Stimulated activated CD4-positive, alpha-beta T cell treated with anti-CD3 and anti-CD28 coated beads, Interleukin-1b, Interleukin-23, amount 100 ng/mL, for 48 hours (primary cell): ENCODE measurements around the gene SGMS1.
A peak's percentile ranks its signal among the peaks of the same experiment; 100 is the strongest.
"Not testable (repeated sequence)": the region's sequence is repeated elsewhere in the genome, so short reads cannot be mapped to it uniquely, and the experiment has no call there.

Experiments used
- DNase-seq: peaks from one replicate; pipeline ENCODE4 v3.0.0-alpha.2; 2020

SGMS1 gene

DNA sequence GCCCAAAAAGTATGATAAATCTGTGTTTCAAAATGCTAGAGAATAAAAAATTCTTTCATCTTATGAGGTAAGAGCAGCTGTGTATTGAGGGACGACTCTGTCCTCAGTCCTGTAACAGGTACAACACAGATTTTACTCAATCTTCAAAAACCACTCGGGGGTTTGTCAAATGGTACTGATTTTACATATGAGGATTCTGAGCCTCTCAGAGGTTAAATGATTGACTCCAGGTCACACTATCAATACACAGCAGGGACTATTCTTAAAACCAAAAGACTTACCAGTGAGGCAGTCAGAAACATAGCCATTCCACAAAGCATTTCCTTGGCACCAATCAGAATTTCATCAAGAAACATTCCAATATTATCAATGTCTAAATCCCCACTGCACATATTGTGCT, 95.5 kb downstream of the SGMS1 start:
- DNase-seq: no peak

DNA sequence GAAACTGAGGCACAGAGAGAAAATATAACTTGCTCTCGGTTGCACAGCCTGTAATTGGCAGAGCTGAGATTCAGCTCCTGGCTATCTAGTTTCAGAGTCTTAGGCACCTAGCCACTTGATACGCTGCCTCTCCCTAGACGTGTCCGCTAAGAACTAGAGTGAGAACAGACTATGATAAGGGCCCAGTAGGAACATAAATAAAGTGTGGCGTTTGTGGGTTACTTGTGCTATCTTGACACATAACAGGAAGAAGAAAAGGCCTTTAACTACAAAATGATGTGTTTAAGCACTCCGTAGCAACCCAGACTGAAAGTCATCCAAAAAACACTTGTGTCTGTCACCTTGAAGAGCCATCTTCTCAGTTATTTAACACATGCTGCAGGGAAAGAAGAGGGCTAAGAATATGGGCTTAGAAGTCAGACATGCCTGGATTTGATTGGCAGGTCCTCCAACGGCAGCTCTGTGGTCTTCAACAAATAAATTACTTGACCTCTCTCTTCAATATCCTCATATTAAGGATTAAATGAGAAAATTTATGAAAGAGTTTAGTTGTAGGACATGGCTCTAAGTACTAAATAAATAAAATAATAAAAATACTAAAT, 96.2 kb downstream of the SGMS1 start:
- peak; percentile 7 for DNase-seq

DNA sequence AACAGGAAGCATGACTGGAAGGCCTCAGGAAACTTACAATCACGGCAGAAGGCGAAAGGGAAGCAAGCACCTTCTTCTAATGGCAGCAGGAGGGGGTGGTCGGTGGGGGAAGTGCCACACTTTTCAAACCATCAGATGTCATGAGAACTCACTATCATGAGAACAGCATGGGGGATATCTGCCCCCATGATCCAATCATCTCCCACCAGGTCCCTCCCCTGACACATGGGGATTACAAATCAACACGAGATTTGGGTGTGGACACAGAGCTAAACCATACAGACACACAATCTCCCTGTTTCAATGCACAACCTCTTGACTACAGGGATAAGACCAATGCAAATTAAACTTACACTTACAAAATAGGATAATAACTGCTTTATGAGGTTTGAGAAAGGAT, 97.6 kb downstream of the SGMS1 start:
- no peak for DNase-seq

DNA sequence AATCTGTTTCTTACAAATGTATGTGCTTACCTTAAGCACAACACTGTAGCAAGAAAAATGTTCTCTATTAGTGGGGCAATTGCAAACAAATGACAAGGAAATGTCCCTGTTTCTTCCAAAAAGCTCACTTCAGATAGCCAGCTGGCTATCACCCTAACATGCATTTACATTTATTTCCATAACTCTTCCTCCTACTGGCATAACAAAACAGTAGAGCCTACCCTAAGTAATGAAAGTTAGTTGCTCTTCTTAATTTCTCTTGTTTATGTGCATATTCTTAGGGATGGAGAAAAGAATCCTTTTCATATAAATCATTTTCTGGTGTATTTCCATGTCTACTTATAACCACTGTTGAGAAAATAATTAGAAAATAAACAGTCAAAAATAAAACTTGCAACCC, 100.4 kb downstream of the SGMS1 start:
- no peak for DNase-seq

DNA sequence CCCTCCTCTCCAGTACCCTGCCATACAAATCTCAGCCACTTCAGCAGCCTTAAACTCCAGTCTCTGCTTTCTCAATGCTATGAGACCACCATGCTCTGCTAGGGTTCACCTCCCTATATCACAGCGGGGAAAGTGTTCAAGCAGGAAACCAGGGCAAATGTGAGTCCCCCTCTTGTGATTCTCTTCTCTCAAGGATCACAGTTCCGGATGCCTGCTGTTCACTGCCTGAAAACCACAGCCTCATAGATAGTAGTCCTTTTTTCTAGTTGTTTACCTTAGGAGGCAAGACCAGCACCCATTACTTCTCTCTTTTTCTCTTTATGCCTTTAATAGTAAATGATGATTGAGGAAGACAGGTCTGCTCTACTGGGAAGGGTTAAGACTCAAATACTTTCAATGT, 100.8 kb downstream of the SGMS1 start:
- no peak for DNase-seq

DNA sequence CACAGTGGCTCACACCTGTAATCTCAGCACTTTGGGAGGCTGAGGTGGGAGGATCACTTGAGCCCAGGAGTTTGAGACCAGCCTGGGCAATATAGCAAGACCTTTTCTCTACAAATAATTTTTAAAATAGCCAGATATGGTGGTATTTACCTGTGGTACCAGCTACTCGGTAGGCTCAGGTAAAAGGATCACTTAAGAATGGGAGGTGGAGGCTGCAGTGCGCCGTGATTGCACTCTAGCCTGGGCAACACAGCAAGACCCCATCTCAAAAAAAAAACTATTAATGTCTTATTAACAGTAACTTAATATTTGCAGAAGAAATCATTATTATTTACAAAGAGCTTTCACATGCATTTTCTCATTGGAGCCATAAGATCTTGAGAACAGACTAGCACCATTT, 103.6 kb downstream of the SGMS1 start:
- no peak for DNase-seq

DNA sequence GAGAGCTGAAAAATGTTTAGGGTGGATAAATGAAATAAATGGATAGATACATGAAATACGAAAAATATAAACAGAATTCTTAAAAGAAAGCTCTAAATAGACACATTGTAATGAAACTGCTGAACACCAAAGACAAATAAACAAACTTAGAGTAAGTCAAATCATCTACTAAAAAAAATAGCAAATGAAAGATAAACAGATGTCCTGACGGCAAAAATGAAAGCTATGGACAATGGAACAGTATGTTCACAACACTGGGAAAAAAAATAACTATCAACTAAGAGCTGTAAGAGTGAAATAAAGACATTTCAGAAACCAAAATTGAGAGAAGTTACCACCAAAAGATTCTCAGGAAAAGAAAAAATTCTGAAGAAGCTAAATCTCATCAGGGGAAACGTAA, 106.1 kb downstream of the SGMS1 start:
- no peak for DNase-seq

DNA sequence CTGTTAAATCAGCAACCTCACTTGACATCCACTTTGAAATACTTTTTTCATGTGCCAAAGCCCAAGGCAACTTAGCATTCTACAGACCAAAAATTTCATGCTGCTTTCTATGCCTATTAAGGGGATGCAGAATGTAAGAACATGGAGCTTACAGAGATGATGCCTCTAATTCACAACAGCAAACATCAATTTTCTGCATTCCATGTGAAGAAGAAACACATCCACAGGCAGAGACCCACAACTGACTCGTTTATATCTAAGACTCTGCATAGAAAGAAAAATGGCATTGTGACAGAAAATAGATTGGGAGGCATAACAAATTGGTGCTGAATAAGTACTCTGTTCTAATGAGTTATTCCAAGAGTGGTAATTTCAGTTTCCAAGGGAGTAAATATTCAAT, 107.6 kb downstream of the SGMS1 start:
- no peak for DNase-seq

DNA sequence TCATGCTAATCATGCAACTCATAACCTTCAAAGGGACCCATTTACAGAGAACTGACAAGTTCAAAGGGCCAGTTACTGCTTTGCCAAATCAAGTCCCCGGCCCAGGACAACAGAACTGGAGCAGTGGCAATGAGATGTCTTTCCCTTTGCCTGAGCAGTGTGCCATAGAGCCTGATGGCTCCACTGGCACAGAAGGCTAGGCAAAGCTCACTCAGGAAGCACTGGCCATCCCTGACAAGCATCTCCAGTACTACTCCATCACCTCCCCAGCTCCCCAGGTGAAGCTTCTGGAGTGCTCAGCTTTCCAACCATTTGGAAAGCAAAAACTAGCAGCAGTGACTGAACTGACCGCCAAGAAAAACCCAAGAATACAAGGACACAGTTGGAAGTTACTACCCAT, 108.3 kb downstream of the SGMS1 start:
- DNase-seq: no peak

DNA sequence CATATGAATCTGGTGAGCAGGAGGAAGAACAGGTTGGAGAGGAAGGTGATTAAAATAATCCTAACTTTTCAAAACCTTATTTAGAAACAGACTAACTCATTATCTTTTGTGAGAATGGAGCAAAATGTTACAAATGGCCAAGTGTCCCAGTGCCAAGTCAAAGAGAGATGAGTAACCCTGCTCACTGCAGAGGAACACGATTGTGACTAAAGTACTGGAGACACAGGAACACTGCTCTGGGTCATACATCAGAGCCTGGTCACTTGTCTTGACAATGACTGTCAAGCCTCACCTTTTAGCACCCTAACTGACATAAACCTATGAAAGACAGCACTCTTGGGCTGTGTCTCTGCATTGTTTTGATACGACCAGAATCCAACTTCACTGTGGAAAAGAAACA, 108.8 kb downstream of the SGMS1 start:
- DNase-seq: no peak

DNA sequence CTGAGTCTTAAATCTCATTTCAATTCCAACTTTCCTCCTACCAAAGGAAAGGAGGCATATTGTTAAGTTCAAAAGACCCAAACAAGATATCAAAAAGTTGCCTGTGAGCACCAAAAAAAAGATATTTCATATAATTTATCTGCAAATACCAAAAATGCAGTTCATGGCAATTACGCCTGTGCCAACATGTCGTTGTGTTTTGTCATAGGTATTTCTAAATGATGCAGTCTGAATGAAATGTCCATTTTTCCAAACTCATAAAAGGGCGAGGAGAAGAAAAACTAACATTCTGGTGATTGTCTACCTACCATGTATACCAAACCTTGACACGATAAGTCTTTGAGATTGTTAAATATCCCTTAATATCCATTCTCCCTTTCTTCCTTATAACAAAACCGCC, 109.8 kb downstream of the SGMS1 start:
- DNase-seq: no peak

DNA sequence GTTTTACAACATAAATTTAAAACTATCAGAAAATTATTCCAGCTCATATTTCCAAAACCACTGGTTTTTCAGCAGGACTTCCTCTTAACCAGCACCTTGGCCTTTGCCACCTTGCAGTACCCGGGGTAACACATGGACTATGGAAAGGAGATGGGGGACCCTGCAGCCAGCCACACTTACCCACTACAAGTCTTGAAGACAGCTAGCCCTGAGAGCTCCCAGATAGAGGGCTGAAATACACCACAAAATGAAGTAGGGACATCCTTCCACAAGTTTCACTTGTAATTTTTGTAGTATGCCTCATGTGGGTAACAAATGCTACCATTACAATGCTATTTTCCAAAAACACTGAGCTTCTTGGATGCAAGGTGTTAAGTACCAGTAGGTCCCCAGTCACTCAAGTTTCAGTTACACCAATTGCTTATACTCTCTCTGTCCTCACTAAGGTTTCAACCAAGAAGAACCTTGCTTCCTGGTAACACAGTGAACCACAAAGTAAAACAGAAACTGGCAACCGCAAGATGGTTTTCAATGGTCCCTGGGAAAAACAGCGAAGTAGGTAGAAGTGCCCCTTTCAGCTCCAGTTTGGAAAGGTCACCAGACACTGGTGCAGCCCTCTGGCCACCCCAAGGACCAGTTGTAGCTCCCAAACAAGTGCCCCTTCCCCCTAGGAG, 110.9 kb downstream of the SGMS1 start:
- DNase-seq: peak; percentile 4

DNA sequence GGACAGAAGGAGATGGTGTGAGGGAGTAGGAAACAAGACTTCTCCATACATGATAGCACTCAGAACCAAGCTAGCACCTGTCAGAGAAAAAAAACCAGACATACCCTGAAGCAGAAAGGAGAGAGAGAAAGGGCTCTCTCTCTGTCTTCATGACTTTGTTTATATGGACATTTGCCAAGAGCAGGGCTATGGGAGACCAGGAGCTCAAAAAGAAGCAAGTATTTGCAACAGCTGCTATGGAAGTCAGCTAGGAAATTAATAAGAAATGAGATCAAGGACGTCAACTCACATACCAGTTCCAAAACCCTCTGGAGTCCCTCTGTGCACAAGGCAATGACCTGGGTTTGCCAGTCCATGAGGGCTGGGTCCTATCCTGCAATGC, 111.6 kb downstream of the SGMS1 start:
- DNase-seq: no peak

DNA sequence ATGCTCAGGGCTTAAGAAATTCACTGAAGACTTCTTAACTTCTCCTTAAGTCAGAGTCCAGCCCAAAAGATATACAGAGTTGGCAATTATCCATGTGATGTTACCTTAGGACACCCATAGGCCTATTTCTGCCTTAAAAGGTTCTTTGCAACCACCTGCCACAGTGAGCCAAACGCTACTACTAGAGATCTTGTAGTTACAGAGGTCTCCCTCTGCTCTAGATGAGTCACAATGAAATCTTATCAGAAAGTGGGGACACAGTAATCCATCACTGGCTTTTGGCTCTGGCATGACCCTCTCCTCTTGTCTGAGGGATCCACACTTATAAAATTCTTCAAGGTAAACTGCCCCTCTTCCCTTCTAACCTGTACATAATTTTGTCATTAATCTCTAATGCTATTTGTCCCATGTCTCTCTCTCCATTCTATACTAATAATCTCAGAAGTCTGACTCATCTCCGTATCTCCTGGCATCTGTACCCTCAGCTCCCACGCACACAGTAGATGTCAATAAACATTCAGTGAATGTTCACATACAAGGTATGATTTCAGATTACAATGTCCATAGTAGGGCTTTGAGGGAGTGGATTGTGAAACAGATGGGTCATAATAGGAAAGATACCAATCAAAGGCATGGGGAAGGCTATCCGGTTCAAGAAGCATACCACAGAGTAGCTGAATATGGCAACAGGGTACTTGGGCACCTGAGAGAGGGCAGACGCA, 112.1 kb downstream of the SGMS1 start:
- DNase-seq: peak; percentile 18

DNA sequence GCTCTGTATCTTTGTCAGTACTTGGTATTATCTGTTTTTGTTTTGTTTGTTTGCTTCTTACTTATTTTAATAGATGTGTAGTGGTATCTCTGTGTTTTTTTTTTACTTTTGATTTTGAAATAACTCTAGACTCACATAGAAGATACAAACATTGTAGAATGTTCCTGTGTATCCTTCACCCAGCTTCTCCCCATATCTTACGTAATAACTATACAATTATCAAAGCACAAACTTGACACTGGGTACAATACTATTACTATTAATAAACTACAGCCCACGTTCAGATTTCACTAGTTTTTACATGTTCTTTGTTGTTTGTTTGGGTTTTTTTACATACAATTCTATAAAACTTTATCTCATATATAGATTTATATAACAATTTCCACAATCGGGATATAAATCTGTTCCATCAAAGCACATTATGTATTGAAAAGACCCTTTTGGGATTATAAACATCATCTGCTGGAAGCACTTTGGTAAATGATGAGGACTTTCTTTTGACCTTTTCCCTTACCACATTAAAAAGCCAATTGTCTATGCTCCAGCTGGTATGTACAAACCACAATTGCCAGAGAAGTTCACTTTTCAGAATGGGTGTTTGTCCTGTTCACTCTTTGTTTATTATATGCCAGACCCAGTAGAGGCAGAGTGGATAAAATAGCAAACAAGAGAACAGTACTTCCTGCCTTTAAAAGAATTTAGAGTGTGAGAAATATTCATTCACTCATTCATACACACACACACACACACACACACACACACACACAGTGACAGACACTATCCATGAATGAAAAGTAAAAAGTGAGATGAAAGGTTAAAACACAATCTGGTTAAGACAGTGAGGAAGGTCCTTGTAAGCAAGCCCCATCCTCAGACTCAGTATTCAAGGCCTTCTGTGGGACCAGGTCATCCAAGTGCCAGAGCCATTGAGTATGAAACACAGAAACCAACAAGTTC, 113.0 kb downstream of the SGMS1 start:
- no peak for DNase-seq

DNA sequence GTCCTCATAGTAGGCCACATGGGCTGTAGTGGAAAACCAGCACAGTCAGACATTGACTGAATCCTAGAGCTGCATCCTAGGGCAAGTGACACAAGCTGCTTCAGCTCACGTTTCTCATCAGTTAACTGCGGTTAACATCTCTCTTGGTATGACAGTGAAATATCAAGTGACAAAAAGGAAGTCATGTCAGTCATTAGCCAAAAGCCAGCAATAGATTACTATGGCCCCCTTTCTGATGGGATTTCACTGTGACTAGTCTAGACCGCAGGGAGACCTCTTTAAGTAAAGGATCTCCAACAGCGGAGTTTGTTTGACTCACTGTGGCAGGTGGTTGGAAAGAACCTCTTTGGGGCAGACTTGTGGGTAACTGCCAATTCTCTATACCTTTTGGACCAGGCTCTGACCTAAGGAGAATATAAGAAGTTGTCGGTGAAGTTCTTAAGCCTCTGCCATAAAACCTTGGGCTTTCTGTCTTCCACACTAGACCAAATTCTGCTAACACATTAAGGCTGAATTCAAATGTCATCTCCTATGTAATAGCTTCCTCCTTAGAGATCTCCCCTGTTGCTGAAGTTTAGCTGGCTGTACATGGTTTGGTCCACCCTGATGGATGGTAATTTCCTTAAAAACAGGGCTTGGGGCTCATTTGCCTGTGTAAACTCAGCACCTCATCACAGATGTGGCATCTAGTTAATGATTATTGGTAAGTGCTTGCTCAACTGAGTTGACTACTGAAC, 115.3 kb downstream of the SGMS1 start:
- DNase-seq: peak; percentile 37

DNA sequence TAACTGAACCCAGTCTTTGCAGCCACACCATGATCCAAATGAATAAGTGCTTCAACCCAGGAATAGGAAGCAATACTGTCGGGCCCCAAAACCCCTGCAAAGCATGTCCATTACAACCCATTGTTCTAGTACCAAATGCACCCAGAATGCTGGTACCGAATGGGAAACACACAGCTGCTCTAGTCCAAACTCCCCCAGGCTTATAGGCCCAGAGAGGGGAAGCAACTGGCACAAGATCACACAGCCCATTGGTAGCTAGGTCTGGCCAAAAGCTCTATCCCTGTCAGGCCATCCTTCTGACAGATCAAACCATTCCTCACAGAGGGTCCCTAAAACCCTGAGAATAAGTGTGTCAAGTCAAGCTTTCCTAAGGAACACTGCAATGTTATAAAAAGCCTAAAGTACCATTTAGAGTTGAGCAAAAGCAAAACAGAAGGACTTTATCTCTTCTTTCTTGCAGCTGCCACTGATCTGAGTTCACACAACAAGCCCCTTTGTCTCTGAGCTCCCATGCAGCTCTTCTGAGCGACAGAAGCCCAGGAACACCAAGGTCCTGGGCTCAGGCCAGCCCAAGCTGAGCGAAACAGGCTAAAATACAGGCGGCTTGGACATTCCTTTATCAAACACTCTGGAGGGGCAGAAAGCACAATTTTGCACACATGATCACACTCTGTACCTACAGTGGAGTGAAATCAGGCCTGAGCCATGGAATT, 116.7 kb downstream of the SGMS1 start:
- no peak for DNase-seq

DNA sequence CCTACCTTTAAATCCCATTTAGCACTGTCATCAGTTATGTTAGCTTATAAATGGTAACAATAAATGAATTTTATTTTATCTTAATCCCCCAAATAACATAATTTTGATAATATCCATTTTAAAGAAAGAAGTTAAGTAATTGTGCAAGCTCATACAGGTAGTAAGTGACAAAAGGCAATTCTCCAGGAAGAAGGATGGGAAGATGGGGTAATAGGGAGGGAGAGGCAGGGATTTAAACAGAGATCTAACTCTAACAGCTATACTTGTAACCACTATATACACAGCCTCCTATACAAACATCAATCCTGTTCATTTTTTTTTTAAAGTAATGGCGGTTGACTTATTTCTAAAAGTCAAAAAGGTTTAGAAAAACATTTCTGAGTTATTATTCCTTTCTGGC, 119.4 kb downstream of the SGMS1 start:
- no peak for DNase-seq

DNA sequence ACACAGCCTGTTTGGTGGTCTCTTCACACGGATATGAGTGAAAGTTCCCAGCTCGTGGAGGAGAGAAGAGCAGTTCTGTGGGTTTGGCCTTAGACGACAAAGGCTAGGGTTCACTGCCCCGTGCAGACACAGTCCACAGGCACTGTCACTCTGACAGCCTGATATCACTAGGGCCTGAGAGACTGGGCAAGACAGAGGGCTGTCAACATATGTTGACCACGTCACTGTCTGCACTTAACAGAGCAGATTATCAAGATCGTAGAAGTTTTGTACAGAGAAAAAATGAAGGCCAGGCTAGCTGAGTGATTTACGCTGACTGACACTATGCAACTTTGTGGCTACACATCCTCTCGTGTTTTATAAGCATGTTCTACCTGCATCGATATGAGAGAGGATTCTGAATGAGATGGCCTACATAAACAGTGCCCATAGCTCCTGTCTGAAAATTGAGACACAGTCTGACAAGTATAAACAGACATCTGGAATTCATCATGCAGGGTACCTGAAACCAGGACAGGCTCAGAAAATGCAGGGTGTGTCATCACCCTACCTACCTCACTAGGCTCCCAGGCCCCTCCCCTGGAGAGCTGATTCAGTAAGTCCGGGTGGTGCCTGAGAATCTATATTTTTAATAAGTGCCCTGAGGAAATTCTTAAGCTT, 120.0 kb downstream of the SGMS1 start:
- DNase-seq: peak; percentile 22

DNA sequence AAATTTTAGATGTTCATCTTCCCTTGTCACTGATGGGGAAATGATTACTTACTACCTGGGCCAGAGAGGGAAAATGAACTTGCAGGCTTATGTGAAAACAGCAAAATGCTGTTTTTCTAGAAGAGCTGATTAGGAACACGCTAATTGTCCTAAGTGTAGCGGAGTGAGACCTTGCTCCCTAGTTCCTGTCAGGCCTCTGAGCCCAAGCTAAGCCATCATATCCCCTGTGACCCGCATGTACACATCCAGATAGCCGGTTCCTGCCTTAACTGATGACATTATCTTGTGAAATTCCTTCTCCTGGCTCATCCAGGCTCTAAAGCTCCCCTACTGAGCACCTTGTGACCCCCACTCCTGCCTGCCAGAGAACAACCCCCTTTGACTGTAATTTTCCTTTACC, 120.6 kb downstream of the SGMS1 start:
- not testable (repeated sequence) for DNase-seq

DNA sequence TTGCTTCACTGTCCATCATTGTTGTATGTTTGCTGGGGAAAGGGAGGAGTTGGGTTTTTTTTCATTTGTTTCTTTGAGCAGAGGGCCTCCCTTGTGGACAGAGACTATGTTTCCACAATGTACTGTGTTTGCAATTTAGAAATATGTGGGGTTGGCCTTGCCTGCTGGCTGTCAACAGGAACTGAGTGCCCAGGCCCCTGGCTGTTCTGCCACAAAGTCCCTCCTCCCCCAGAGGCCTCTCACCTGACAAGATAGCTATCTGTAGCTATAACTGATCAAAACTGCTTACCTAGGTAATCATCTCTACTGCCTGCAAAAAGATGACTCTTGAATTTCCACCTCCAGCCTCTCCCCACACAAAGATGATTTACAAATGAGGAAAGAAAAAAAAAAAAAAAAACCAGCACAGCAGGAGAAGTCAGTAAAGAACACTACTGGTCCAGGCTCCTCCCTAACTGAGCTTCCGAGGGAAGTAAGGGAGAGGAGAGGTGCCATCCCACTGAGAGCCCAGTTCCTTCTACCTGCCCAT, 121.8 kb downstream of the SGMS1 start:
- DNase-seq: peak; percentile 6
